GM20431 (cell line): ENCODE results near the gene ALOX12B.
"Not testable (repeated sequence)": the region's sequence is repeated elsewhere in the genome, so short reads cannot be mapped to it uniquely, and the experiment has no call there.

Experiments
- in situ Hi-C: fragments of 300-500 bp; cut with MseI, MboI; formaldehyde crosslinking; loops from one replicate; pipeline ENCODE4 v1.15.0; 2020; ENCODE audit warnings: low sequenced_read_pairs; ENCODE audit not compliant: unreplicated experiment

ALOX12B gene

GRCh38 chr17:8048736-8049135 is 38.8 kb downstream of the ALOX12B start:
- in situ Hi-C loops, result no loop called here

- in situ Hi-C loops, result no loop called here
Observed at GRCh38 chr17:8048236-8048635, 39.3 kb downstream of the ALOX12B start.

- in situ Hi-C loops, result no loop called here
Observed at GRCh38 chr17:8047769-8048110, 39.8 kb downstream of the ALOX12B start.

GRCh38 chr17:8046929-8047768 is 40.4 kb downstream of the ALOX12B start:
- in situ Hi-C loops, result no loop called here

GRCh38 chr17:8046306-8046928 is 41.1 kb downstream of the ALOX12B start:
- in situ Hi-C loops, result no loop called here

- in situ Hi-C loops, result no loop called here
Observed at GRCh38 chr17:8044819-8045810, 42.4 kb downstream of the ALOX12B start.

GRCh38 chr17:8041979-8042378 is 45.5 kb downstream of the ALOX12B start:
- in situ Hi-C loops, result no loop called here

- in situ Hi-C loops, result no loop called here
Observed at GRCh38 chr17:8041249-8041928, 46.1 kb downstream of the ALOX12B start.

GRCh38 chr17:8039611-8040168 is 47.8 kb downstream of the ALOX12B start:
- in situ Hi-C loops, result no loop called here

- in situ Hi-C loops, result no loop called here
Observed at GRCh38 chr17:8038954-8039610, 48.4 kb downstream of the ALOX12B start, which contains the start of gene ALOX15B. Gene ALOX15B, plus strand, starts transcription at chr17:8039059. Its CDS starts 97 bp downstream, at chr17:8039156.

- in situ Hi-C loops, result no loop called here
Observed at GRCh38 chr17:8032442-8032841, 55.1 kb downstream of the ALOX12B start.

- in situ Hi-C loops, result no loop called here
Observed at GRCh38 chr17:8031950-8032349, 55.6 kb downstream of the ALOX12B start.

- in situ Hi-C loops, result no loop called here
Observed at GRCh38 chr17:8031261-8031661, 56.3 kb downstream of the ALOX12B start.

- in situ Hi-C loops, result no loop called here
Observed at GRCh38 chr17:8029121-8029520, 58.4 kb downstream of the ALOX12B start.

GRCh38 chr17:8025176-8025911 is 62.2 kb downstream of the ALOX12B start:
- in situ Hi-C loops, result no loop called here

- in situ Hi-C loops, result not testable (repeated sequence)
Observed at GRCh38 chr17:8024161-8024560, 63.4 kb downstream of the ALOX12B start.
